K562 (cell line): ENCODE measurements around the gene SLCO2B1. TPM values are rescaled to one million over a fixed set of nuclear protein-coding genes. Genes with fewer than 3 reads are reported as not detected.
A peak's percentile ranks its signal among the peaks of the same experiment; 100 is the strongest.

Experiments
- ATAC-seq: fragments of 200-7000 bp; cut with Tn5 transposase; 3 replicates; pipeline ENCODE4 v1.9.1; 2020; ENCODE audit warnings: moderate library complexity
- BruUV-seq: library from RNA; stranded (reverse); fragments of 400-500 nt; replicated peaks from 2 replicates; lab custom pipeline; 2021; lab: Mats Ljungman, UMichigan
- CTCF ChIA-PET: fragments of 300-600 bp; formaldehyde crosslinking; extraction: SDS; loops from one replicate; lab custom pipeline; 2021; ENCODE audit warnings: low intra/inter-chr PET ratio; lab: Yijun Ruan, JAX
- POLR2A ChIA-PET: fragments of 300-600, 350-650 bp; sonication (Branson Sonifier 250); formaldehyde crosslinking; extraction: SDS; loops from one replicate; lab custom pipeline; 2021; ENCODE audit warnings: antibody characterized with exemption, inconsistent platforms; lab: Yijun Ruan, JAX
- DNase-seq, 4 experiments: peaks; one replicate each; pipeline versions ENCODE4 v3.0.0 to v3.0.0-alpha.2; 2011 to 2018; ENCODE audit warnings: low spot score in 3 of 4, mixed read lengths in 3 of 4; ENCODE audit errors: extremely low read depth in 1 of 4
- FAIRE-seq: peaks from 2 replicates; lab custom pipeline; 2011; peaks lifted over from hg19 to GRCh38; lab: Jason Lieb, UNC
- H2AFZ ChIP-seq: 2 replicates; pipeline ENCODE4 v1.6.0; 2011; ENCODE audit warnings: low read depth, low read length, control low read depth, inconsistent platforms
- H3K27ac ChIP-seq: fragments of 200-600 bp; 3 replicates; pipeline ENCODE4 v1.8.0; 2011; ENCODE audit warnings: low read depth, mild to moderate bottlenecking, control low read depth, inconsistent platforms, low read length, moderate library complexity, mixed read lengths; ENCODE audit errors: extremely low read depth
- H3K27me3 ChIP-seq, 2 experiments: fragments of 300-600 bp in 1 of 2; 2 replicates in 1 of 2; 3 replicates in 1 of 2; pipeline versions ENCODE4 v1.6.0 to v1.8.0; 2011; ENCODE audit warnings: inconsistent platforms in 2 of 2, low read length in 2 of 2, mild to moderate bottlenecking in 1 of 2, mixed read lengths in 1 of 2, moderate library complexity in 1 of 2; ENCODE audit not compliant: control insufficient read depth in 2 of 2, insufficient read depth in 2 of 2
- H3K36me3 ChIP-seq: fragments of 300-600 bp; 3 replicates; pipeline ENCODE4 v1.8.0; 2011; ENCODE audit warnings: mild to moderate bottlenecking, low read length, inconsistent platforms; ENCODE audit not compliant: control insufficient read depth, insufficient read depth
- H3K4me1 ChIP-seq, 2 experiments: fragments of 200-600 bp in 1 of 2; replicated peaks in 1 of 2; 2 replicates in 1 of 2; 3 replicates in 1 of 2; pipeline versions ENCODE4 v1.5.1 to v1.8.0; 2011; ENCODE audit warnings: inconsistent platforms in 2 of 2, low read length in 2 of 2, mild to moderate bottlenecking in 1 of 2, mixed read lengths in 1 of 2, moderate library complexity in 1 of 2; ENCODE audit not compliant: control insufficient read depth in 2 of 2, insufficient read depth in 2 of 2
- H3K4me2 ChIP-seq: 2 replicates; pipeline ENCODE4 v1.6.1; 2011; ENCODE audit warnings: low read length, control low read depth, inconsistent platforms, mixed read lengths; ENCODE audit not compliant: insufficient read depth
- H3K4me3 ChIP-seq: fragments of 200-600 bp; sonication (generic), shearing (Covaris generic); 2 replicates; pipeline ENCODE4 v1.5.1; 2016; ENCODE audit warnings: control low read depth, inconsistent platforms
- H3K79me2 ChIP-seq: fragments of 200-600 bp; 3 replicates; pipeline ENCODE4 v1.8.0; 2011; ENCODE audit warnings: low read length, inconsistent platforms; ENCODE audit not compliant: control insufficient read depth, insufficient read depth
- H3K9ac ChIP-seq, 2 experiments: 2 replicates each; pipeline versions ENCODE4 v1.6.0 to v1.6.1; 2011; ENCODE audit warnings: low read depth in 2 of 2, low read length in 2 of 2, control low read depth in 1 of 2, inconsistent platforms in 1 of 2, mild to moderate bottlenecking in 1 of 2, mixed read lengths in 1 of 2; ENCODE audit not compliant: insufficient read depth in 1 of 2
- H3K9me1 ChIP-seq: one replicate; pipeline ENCODE4 v1.6.0; 2011; ENCODE audit warnings: inconsistent platforms, mild to moderate bottlenecking, low read length, moderate library complexity; ENCODE audit not compliant: control insufficient read depth, insufficient read depth
- H3K9me3 ChIP-seq: replicated peaks from 2 replicates; pipeline ENCODE4 v1.5.1; 2011; ENCODE audit warnings: low read depth, low read length, inconsistent platforms; ENCODE audit not compliant: control insufficient read depth, insufficient read depth
- H4K20me1 ChIP-seq: replicated peaks from 2 replicates; pipeline ENCODE4 v1.6.1; 2011; ENCODE audit warnings: low read length, inconsistent platforms, mixed read lengths; ENCODE audit not compliant: control insufficient read depth, insufficient read depth
- ADNP ChIP-seq: fragments of 200-800 bp; sonication (Bioruptor generic); IDR thresholded peaks from 2 replicates; pipeline ENCODE4 v1.6.1; 2016; ENCODE audit warnings: missing genetic modification characterization, missing compliant biosample characterization
- BCOR ChIP-seq: fragments of 450-650 bp; IDR thresholded peaks from 2 replicates; pipeline ENCODE4 v1.6.1; 2016
- HIVEP1 ChIP-seq: fragments of 250-450 bp; sonication (Bioruptor Pico); IDR thresholded peaks from 2 replicates; pipeline ENCODE4 v1.4.0; 2020; ENCODE audit warnings: mild to moderate bottlenecking
- KDM1A ChIP-seq, 2 experiments: fragments of 450-650 bp; IDR thresholded peaks; 2 replicates each; pipeline ENCODE4 v1.6.1; 2016; ENCODE audit warnings: mild to moderate bottlenecking in 2 of 2
- RBM25 ChIP-seq: fragments of 200-400 bp; formaldehyde crosslinking; IDR thresholded peaks from 2 replicates; pipeline ENCODE4 v1.6.1; 2018; ENCODE audit warnings: low read length, low read depth, moderate library complexity; ENCODE audit not compliant: severe bottlenecking
- U2AF2 ChIP-seq: fragments of 200-400 bp; formaldehyde crosslinking; optimal IDR thresholded peaks from 2 replicates; pipeline ENCODE3; 2017; ENCODE audit warnings: low read depth, mild to moderate bottlenecking, low read length
- YBX1 ChIP-seq: fragments of 450-650 bp; IDR thresholded peaks from 2 replicates; pipeline ENCODE4 v1.7.1; 2016; ENCODE audit warnings: mild to moderate bottlenecking
- WGBS: fragments of 100-300 bp; shearing (Covaris generic); methylation state at CpG from one replicate; pipeline ENCODE4 v1.1.6; 2016; ENCODE audit warnings: low coverage, mixed read lengths; ENCODE audit not compliant: insufficient coverage; ENCODE audit errors: missing lambda C conversion rate; 5-methylcytosine and 5-hydroxymethylcytosine counted together
- in situ Hi-C: fragments of 300-500 bp; cut with MboI; formaldehyde crosslinking; loops from 4 replicates; pipeline ENCODE4 v1.15.0; 2018; ENCODE audit warnings: inconsistent platforms, mixed read lengths
- intact Hi-C: fragments of 100-400 bp; cut with micrococcal nuclease; formaldehyde crosslinking; loops from 2 replicates; pipeline ENCODE4 v1.14.2; 2022
- polyA plus RNA-seq, 8 experiments: library from polyadenylated mRNA; depleted of rRNA in 4 of 8; stranded (reverse) in 5 of 8; unstranded in 3 of 8; fragments of >200 nt; fragmentation: Nextera tagmentation in 2 of 8; fragmentation: Illumina TruSeq in 1 of 8; extraction: Ambion mirVana in 2 of 8; extraction: Trizol in 1 of 8; gene quantifications; 2 replicates each; pipeline versions ENCODE4 v1.2.1 to v1.2.3, GENCODE V29; 2011 to 2014; ENCODE audit warnings: inconsistent platforms in 1 of 8, missing spikeins in 1 of 8
- total RNA-seq, 7 experiments: library from RNA; depleted of rRNA in 6 of 7; stranded (reverse); fragments of >200 nt in 6 of 7; fragmentation: Illumina TruSeq in 2 of 7; extraction: Trizol in 2 of 7; gene quantifications; 2 replicates each; pipeline versions ENCODE4 v1.2.1 to v1.2.3, GENCODE V29; 2011 to 2021; ENCODE audit warnings: low replicate concordance in 1 of 7

Gene SLCO2B1
- total and polyA plus RNA-seq, 9 of the 15 experiments (the other 6 are each of a cell fraction or from before 2014, with no cell fraction given) = 0.70 to 14.7 (median 7.6) TPM

DNA sequence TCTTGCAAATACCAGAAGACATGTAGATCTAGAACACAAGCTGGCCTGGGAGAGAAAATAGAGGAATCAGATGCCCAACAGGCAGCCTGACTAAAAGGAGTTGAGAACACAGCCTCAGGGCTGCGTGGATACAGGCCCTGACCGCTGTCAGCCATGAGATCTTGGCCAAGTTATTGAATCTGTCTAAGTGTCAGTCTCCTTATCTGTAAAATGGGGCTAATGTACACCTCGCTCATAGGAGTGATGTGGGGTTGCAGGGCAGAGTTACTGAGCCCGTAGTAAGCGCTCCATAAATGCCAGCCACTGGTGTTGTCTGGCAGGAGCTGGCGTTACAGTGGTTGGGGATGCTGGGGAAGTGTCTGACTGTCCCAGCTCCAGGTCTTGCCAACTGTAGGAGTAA is 51.3 kb downstream of the SLCO2B1 start:
- Histone ChIP-seq H3K9me3 (no peaks in the 10 kb centered on the region), H2AFZ (no peak overlapping the region), H4K20me1 (0 out of 2 replicates have a peak, but pooled peaks cover 7% of the 10 kb centered on the region), H3K9me1 (no peaks in the 10 kb centered on the region), H3K27me3 (no peaks in the 10 kb centered on the region; a peak in 1 of 5 replicates), H3K9ac (no peak overlapping the region), H3K4me1 (no peaks in the 10 kb centered on the region), H3K27ac (no peak overlapping the region), H3K4me2 (no peak overlapping the region), H3K4me3 (no peak overlapping the region), H3K79me2 (no peaks in the 10 kb centered on the region), H3K36me3 (no peaks in the 10 kb centered on the region)
- in situ Hi-C loops = loop anchor here (5.0 to 10.0 kb wide), 2 partner anchors 57 to 175 kb away; no protein-coding TSS in a partner anchor
- ATAC-seq = no peak
- intact Hi-C loops = no loop called here
- no TSS peak for BruUV-seq
- TF ChIP-seq KDM1A (IDR thresholded peaks at IDR 0.05) = peak in 1 of 2 experiments; percentile 14; a peak in 1 of 4 replicates
- peak; percentile 57; the same call in 1 of the 2 replicates for TF ChIP-seq BCOR
- peak; percentile 58; the same call in 1 of the 2 replicates for TF ChIP-seq ADNP (tag)
- TF ChIP-seq HIVEP1 (CRISPR knock-in tag) = no peak
- TF ChIP-seq YBX1 = no peak
- peak; percentile 53 for TF ChIP-seq RBM25
- TF ChIP-seq U2AF2 = no peak
- ChIA-PET CTCF (no interaction called here), POLR2A (interaction anchor here (0.7 kb wide), 1 partner anchor 1030 kb away, joined by 3 read pairs; no protein-coding TSS in a partner anchor)
- FAIRE-seq = no peak
- WGBS = 10% methylated on average over 6 of the region's 6 CpGs
- DNase-seq = no peak
